DND-41 (cell line): ENCODE data around the gene RNASE4.
"Not testable (repeated sequence)": the region's sequence is repeated elsewhere in the genome, so short reads cannot be mapped to it uniquely, and the experiment has no call there.

ENCODE experiments used
- ATAC-seq: fragments of 200-7000 bp; cut with Tn5 transposase; 3 replicates; pipeline ENCODE4 v1.9.1; 2021; ENCODE audit warnings: low read depth; ENCODE audit not compliant: insufficient read depth
- DNase-seq: peaks from one replicate; pipeline ENCODE4 v3.0.0-alpha.2; 2020
- H2AFZ ChIP-seq: 2 replicates; pipeline ENCODE4 v1.6.0; 2012; ENCODE audit warnings: low read depth, low read length
- H3K27ac ChIP-seq: 2 replicates; pipeline ENCODE4 v1.5.1; 2012; ENCODE audit warnings: low read length, inconsistent platforms
- H3K27me3 ChIP-seq: fragments of 200-600 bp; sonication (generic); 2 replicates; pipeline ENCODE4 v1.6.0; 2012; ENCODE audit warnings: low read length, mild to moderate bottlenecking, inconsistent platforms; ENCODE audit not compliant: insufficient read depth, poor library complexity
- H3K36me3 ChIP-seq: 2 replicates; pipeline ENCODE4 v1.5.1; 2012; ENCODE audit warnings: low read length, inconsistent platforms; ENCODE audit not compliant: insufficient read depth
- H3K4me1 ChIP-seq: 2 replicates; pipeline ENCODE4 v1.5.1; 2012; ENCODE audit warnings: mild to moderate bottlenecking, low read length; ENCODE audit not compliant: insufficient read depth
- H3K4me2 ChIP-seq: 2 replicates; pipeline ENCODE4 v1.6.0; 2012; ENCODE audit warnings: mild to moderate bottlenecking, moderate library complexity, low read length, inconsistent platforms; ENCODE audit not compliant: insufficient read depth
- H3K4me3 ChIP-seq, 2 experiments: fragments of 200-600 bp in 1 of 2; shearing (Covaris generic) in 1 of 2; 2 replicates each; pipeline ENCODE4 v1.5.1; 2012 to 2016; ENCODE audit warnings: inconsistent platforms in 2 of 2, low read length in 2 of 2, mild to moderate bottlenecking in 2 of 2, low read depth in 1 of 2, moderate library complexity in 1 of 2
- H3K79me2 ChIP-seq: 2 replicates; pipeline ENCODE4 v1.6.0; 2012; ENCODE audit warnings: low read length, inconsistent platforms; ENCODE audit not compliant: insufficient read depth
- H3K9ac ChIP-seq: 2 replicates; pipeline ENCODE4 v1.6.0; 2012; ENCODE audit warnings: low read depth, mild to moderate bottlenecking, inconsistent platforms, low read length, moderate library complexity
- H3K9me3 ChIP-seq: 2 replicates; pipeline ENCODE4 v1.5.1; 2012; ENCODE audit warnings: low read length, moderate library complexity, mild to moderate bottlenecking, inconsistent platforms; ENCODE audit not compliant: insufficient read depth, severe bottlenecking
- H4K20me1 ChIP-seq: 2 replicates; pipeline ENCODE4 v1.6.0; 2012; ENCODE audit warnings: low read length; ENCODE audit not compliant: insufficient read depth
- CTCF ChIP-seq: IDR thresholded peaks from 2 replicates; pipeline ENCODE4 v1.5.1; 2012; ENCODE audit warnings: borderline replicate concordance, low read length, moderate library complexity, mild to moderate bottlenecking; ENCODE audit not compliant: poor library complexity, severe bottlenecking; ENCODE audit errors: extremely low read depth
- EZH2 ChIP-seq: IDR thresholded peaks from 3 replicates; pipeline ENCODE4 v1.6.1; 2012; ENCODE audit warnings: borderline replicate concordance, low read depth, mild to moderate bottlenecking, moderate library complexity, low read length, inconsistent platforms; ENCODE audit not compliant: severe bottlenecking

The RNASE4 gene

GRCh38 chr14:20698934-20699333 lies 14.6 kb downstream of the RNASE4 start:
- Histone ChIP-seq H3K9me3 (no peaks in the 10 kb centered on the region), H3K9ac (no peak overlapping the region), H4K20me1 (no peaks in the 10 kb centered on the region), H3K27me3 (no peaks in the 10 kb centered on the region), H2AFZ (no peak overlapping the region), H3K4me2 (no peak overlapping the region), H3K4me1 (no peaks in the 10 kb centered on the region), H3K79me2 (no peaks in the 10 kb centered on the region), H3K27ac (no peak overlapping the region), H3K4me3 (no peak overlapping the region), H3K36me3 (no peaks in the 10 kb centered on the region)
- TF ChIP-seq EZH2 (no peak), CTCF (no peak)
- no peak for ATAC-seq
- no peak for DNase-seq

- Histone ChIP-seq H3K27ac (no peak overlapping the region), H3K4me1 (no peaks in the 10 kb centered on the region), H3K9me3 (no peaks in the 10 kb centered on the region), H3K79me2 (no peaks in the 10 kb centered on the region), H3K4me3 (no peak overlapping the region), H2AFZ (no peak overlapping the region), H4K20me1 (no peaks in the 10 kb centered on the region), H3K27me3 (no peaks in the 10 kb centered on the region), H3K9ac (no peak overlapping the region), H3K36me3 (no peaks in the 10 kb centered on the region), H3K4me2 (no peak overlapping the region)
- no peak for DNase-seq
- no peak for TF ChIP-seq EZH2
- no peak for TF ChIP-seq CTCF
- no peak for ATAC-seq
Measured at GRCh38 chr14:20699931-20700330, 15.6 kb downstream of the RNASE4 start.

GRCh38 chr14:20700965-20701364 lies 16.6 kb downstream of the RNASE4 start:
- H3K9me3 ChIP-seq, H3K79me2 ChIP-seq, H3K9ac ChIP-seq, H2AFZ ChIP-seq, H3K4me2 ChIP-seq, ATAC-seq, DNase-seq, H3K27ac ChIP-seq, H3K4me1 ChIP-seq, H3K36me3 ChIP-seq, H3K27me3 ChIP-seq, H4K20me1 ChIP-seq, H3K4me3 ChIP-seq: not testable (repeated sequence)

GRCh38 chr14:20706657-20707355 lies 22.4 kb downstream of the RNASE4 start:
- Histone ChIP-seq H3K4me3 (no peak overlapping the region), H3K4me2 (no peak overlapping the region), H3K9me3 (no peaks in the 10 kb centered on the region), H3K79me2 (no peaks in the 10 kb centered on the region), H4K20me1 (no peaks in the 10 kb centered on the region), H3K4me1 (no peaks in the 10 kb centered on the region), H3K9ac (no peak overlapping the region), H2AFZ (no peak overlapping the region), H3K27ac (no peak overlapping the region), H3K36me3 (no peaks in the 10 kb centered on the region), H3K27me3 (no peaks in the 10 kb centered on the region)
- ATAC-seq (no peak), DNase-seq (no peak)
- no peak for TF ChIP-seq EZH2
- no peak for TF ChIP-seq CTCF
